ENCODE data around the gene NHSL1. TPM values are rescaled to one million over a fixed set of nuclear protein-coding genes. Genes with fewer than 3 reads are reported as not detected.

NHSL1 gene
- total RNA-seq, 1 donor from 2014 or later, result 23.1 TPM

DNA sequence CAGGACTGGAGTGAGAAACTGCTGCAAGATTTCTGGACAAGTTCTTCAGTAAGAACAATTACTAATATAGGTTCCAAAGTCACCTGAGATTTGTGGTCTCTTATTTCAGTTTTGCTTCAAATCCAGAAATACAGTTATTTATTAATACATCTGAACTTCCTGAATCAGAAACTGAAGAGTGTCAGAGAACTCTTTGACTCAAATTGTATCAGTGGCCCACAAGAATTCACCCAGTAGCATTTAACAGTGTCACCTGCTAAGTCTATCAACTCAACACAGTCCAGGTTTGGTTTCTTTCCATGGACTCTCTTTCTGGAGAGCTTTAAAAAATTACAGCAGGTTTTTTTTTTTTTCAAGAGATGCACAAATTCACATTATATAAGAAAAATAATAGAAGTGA lies 18.8 kb upstream of the NHSL1 start:
- DNase-seq (ENCODE audit: extremely low spot score in 2 of 2), result no peak
- intact Hi-C loops (cut with DNase I), result no loop called here
- no peaks in the 10 kb centered on the region for H3K27me3 ChIP-seq
- H3K27ac ChIP-seq, result no peak overlapping the region
- no peaks in the 10 kb centered on the region for H3K9me3 ChIP-seq
- no peaks in the 10 kb centered on the region for H3K36me3 ChIP-seq
- H3K4me3 ChIP-seq, result no peak overlapping the region
- TF ChIP-seq POLR2A (IDR thresholded peaks at IDR 0.05), result no peak
- TF ChIP-seq, protein P1, sequence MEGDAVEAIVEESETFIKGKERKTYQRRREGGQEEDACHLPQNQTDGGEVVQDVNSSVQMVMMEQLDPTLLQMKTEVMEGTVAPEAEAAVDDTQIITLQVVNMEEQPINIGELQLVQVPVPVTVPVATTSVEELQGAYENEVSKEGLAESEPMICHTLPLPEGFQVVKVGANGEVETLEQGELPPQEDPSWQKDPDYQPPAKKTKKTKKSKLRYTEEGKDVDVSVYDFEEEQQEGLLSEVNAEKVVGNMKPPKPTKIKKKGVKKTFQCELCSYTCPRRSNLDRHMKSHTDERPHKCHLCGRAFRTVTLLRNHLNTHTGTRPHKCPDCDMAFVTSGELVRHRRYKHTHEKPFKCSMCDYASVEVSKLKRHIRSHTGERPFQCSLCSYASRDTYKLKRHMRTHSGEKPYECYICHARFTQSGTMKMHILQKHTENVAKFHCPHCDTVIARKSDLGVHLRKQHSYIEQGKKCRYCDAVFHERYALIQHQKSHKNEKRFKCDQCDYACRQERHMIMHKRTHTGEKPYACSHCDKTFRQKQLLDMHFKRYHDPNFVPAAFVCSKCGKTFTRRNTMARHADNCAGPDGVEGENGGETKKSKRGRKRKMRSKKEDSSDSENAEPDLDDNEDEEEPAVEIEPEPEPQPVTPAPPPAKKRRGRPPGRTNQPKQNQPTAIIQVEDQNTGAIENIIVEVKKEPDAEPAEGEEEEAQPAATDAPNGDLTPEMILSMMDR (IDR thresholded peaks at IDR 0.05), result no peak
- no peak for TF ChIP-seq POLR2AphosphoS5 (IDR thresholded peaks at IDR 0.05; ENCODE audit: insufficient read depth in 1 of 2, low read depth in 1 of 2)
- no peaks in the 10 kb centered on the region for H3K4me1 ChIP-seq

DNA sequence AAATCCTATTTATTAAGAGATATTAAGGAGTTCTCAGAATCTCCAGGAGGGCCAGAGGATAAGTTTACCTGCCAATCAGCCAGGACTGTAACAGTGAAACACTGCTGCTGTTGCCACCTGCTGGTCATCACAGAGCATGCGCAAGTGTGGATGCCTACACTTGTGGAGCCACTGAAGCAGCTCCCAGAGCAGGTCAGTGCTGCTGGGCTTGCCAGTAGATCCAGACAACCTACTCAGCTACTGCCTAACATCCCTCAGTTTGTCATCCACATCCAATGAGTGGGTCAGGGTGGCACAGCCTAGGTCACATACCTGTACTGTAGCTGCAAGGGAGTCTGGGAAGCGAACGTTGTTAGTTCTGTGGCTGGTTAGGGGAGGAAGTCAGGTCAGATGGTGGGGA lies 18.3 kb upstream of the NHSL1 start:
- TF ChIP-seq, protein P1 (IDR thresholded peaks at IDR 0.05), result peak in 1 of 3 experiments; percentile 42
- TF ChIP-seq POLR2A (IDR thresholded peaks at IDR 0.05), result no peak
- no peaks in the 10 kb centered on the region for H3K27me3 ChIP-seq
- no peaks in the 10 kb centered on the region for H3K4me1 ChIP-seq
- H3K4me3 ChIP-seq, result no peak overlapping the region
- no peak overlapping the region for H3K27ac ChIP-seq
- intact Hi-C loops (cut with DNase I), result no loop called here
- no peaks in the 10 kb centered on the region for H3K9me3 ChIP-seq
- DNase-seq (ENCODE audit: extremely low spot score in 2 of 2), result no peak
- no peaks in the 10 kb centered on the region for H3K36me3 ChIP-seq

DNA sequence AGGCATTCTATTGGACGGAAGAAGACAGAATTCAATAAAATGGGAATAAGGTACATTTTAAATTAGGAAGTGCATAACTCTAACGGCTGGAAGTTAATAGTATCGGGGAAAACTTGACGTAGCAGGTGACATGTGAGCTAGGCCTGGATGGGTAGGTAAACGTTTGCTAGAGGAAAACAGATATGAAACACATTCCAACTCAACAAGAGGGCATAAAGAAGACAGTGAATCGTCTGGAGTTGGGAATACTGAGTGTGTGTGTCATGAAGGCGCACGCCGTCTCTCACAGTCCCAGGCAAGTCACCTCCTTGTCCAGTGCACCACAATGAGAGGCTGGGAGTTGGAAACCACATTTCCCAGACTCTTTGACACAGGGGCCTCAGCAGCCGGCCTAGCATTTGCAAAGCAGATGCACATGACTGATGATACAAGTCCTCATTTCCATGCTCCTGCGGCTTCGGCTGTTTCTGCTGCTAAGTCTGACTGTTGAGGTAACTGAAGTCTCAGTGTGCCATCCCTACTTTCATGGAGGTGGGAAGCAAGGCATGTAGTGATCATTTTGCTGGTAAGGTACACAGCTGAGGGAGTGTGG lies 16.5 kb upstream of the NHSL1 start:
- Histone ChIP-seq H3K4me3 (no peak overlapping the region), H3K4me1 (no peaks in the 10 kb centered on the region), H3K9me3 (no peaks in the 10 kb centered on the region), H3K36me3 (no peaks in the 10 kb centered on the region), H3K27me3 (no peaks in the 10 kb centered on the region), H3K27ac (no peak overlapping the region)
- TF ChIP-seq, protein P1 (IDR thresholded peaks at IDR 0.05), result no peak
- TF ChIP-seq POLR2A (IDR thresholded peaks at IDR 0.05), result no peak
- TF ChIP-seq POLR2AphosphoS5 (IDR thresholded peaks at IDR 0.05; ENCODE audit: insufficient read depth in 1 of 2, low read depth in 1 of 2), result no peak
- DNase-seq (ENCODE audit: extremely low spot score in 2 of 2), result no peak
- intact Hi-C loops (cut with DNase I), result no loop called here

DNA sequence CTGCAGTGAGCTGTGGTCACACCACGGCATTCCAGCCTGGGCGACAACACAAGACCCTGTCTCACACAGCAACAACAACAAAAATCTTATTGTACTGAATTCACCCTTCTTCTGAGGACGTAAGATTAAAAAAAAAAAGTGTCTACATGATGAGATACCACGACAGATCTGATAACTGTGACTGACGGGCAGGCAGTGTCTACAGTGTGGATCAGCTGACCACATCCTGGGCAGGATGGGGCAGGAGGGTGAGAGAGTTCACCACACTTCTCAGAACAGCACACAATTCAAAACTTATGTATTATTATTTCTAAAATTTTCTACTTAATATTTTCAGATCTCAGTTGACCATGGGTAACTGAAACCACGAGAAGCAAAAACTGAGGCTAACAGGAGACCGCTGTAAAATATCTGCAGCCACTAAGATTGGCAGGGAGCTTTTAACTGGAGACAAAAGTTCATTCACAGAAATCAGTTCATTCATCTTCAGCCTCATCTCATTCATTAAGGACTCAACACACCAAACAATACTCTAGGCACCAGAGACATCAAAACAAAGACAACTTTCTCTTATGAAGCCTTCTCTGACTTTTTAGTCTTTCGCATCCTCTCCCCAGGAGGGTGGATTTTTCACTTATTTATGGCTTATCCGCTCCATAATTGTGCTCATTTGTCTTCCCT lies 15.7 kb upstream of the NHSL1 start:
- no peak overlapping the region for H3K27ac ChIP-seq
- DNase-seq (ENCODE audit: extremely low spot score in 2 of 2), result no peak
- no peaks in the 10 kb centered on the region for H3K4me1 ChIP-seq
- H3K27me3 ChIP-seq, result no peaks in the 10 kb centered on the region
- H3K36me3 ChIP-seq, result no peaks in the 10 kb centered on the region
- H3K9me3 ChIP-seq, result no peaks in the 10 kb centered on the region
- no peak overlapping the region for H3K4me3 ChIP-seq
- intact Hi-C loops (cut with DNase I), result no loop called here
- TF ChIP-seq POLR2AphosphoS5 (IDR thresholded peaks at IDR 0.05; ENCODE audit: insufficient read depth in 1 of 2, low read depth in 1 of 2), result no peak
- no peak for TF ChIP-seq POLR2A (IDR thresholded peaks at IDR 0.05)
- TF ChIP-seq, protein P1 (IDR thresholded peaks at IDR 0.05), result no peak

DNA sequence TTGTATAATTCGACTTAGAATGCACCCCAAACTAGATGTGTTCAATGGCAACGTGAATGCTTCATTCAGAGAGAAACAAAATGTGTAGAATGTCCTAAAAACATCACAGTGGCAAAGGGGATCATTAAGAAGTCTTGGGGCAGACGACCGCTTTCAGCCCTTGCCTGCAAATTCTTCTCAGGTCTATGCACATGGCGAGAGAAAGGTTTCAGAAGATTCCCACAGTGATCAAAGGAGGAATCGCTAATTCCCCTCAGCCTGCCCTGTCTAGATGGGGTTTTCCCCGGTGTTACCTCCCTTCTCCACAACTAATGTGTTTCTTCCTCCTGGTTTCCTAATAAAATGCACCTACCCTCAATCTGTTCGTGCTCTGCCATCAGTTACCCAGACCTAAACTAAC lies 13.3 kb upstream of the NHSL1 start:
- no peak overlapping the region for H3K4me3 ChIP-seq
- H3K4me1 ChIP-seq, result no peaks in the 10 kb centered on the region
- TF ChIP-seq POLR2A (IDR thresholded peaks at IDR 0.05) (no peak), POLR2AphosphoS5 (IDR thresholded peaks at IDR 0.05; ENCODE audit: insufficient read depth in 1 of 2, low read depth in 1 of 2) (no peak)
- TF ChIP-seq, protein P1 (IDR thresholded peaks at IDR 0.05), result no peak
- no peaks in the 10 kb centered on the region for H3K27me3 ChIP-seq
- H3K36me3 ChIP-seq, result no peaks in the 10 kb centered on the region
- no peaks in the 10 kb centered on the region for H3K9me3 ChIP-seq
- DNase-seq (ENCODE audit: extremely low spot score in 2 of 2), result no peak
- no peak overlapping the region for H3K27ac ChIP-seq
- intact Hi-C loops (cut with DNase I), result no loop called here
